ENCODE data around the gene MRPL52. TPM values are rescaled to one million over a fixed set of nuclear protein-coding genes. Genes with fewer than 3 reads are reported as not detected.

MRPL52 gene
- total and polyA plus RNA-seq, 2 of the 13 experiments (the other 11 are each of a cell fraction or from before 2014, with no cell fraction given), result 118 to 329 TPM

DNA sequence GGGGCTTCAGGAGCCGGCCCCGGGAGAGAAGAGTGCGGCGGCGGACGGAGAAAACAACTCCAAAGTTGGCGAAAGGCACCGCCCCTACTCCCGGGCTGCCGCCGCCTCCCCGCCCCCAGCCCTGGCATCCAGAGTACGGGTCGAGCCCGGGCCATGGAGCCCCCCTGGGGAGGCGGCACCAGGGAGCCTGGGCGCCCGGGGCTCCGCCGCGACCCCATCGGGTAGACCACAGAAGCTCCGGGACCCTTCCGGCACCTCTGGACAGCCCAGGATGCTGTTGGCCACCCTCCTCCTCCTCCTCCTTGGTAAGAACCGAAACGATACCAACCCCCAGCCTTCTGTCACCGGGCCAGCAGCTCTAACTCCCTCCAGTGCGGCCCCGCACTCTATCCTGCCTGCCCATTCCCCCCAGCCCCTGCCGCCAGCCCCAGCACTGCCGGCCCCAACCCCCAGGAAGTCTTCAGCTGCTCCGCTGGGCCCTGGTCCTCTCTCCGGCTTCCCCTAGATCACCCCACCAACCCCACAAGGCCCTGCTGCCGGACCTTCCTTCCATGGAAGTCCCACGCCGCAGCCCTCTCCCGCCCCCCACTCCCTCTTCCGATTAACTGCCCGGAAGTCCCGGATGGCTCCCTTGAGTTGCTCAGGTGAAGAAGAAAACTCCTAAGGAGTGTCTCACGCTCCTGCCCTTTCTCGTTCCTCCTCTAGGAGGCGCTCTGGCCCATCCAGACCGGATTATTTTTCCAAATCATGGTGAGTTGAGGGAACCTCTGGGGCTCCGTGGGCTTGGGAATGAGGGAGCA, 42.5 kb downstream of the MRPL52 start (continued):
- TF ChIP-seq, protein P1, sequence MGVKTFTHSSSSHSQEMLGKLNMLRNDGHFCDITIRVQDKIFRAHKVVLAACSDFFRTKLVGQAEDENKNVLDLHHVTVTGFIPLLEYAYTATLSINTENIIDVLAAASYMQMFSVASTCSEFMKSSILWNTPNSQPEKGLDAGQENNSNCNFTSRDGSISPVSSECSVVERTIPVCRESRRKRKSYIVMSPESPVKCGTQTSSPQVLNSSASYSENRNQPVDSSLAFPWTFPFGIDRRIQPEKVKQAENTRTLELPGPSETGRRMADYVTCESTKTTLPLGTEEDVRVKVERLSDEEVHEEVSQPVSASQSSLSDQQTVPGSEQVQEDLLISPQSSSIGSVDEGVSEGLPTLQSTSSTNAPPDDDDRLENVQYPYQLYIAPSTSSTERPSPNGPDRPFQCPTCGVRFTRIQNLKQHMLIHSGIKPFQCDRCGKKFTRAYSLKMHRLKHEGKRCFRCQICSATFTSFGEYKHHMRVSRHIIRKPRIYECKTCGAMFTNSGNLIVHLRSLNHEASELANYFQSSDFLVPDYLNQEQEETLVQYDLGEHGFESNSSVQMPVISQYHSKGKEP (CRISPR knock-in tag; IDR thresholded peaks at IDR 0.05), result 0 out of 2 replicates have a peak, but pooled peaks have one; percentile 3
- TF ChIP-seq ZBTB42 (CRISPR knock-in tag; IDR thresholded peaks at IDR 0.05), result peak; percentile 62
- TF ChIP-seq, protein P2, sequence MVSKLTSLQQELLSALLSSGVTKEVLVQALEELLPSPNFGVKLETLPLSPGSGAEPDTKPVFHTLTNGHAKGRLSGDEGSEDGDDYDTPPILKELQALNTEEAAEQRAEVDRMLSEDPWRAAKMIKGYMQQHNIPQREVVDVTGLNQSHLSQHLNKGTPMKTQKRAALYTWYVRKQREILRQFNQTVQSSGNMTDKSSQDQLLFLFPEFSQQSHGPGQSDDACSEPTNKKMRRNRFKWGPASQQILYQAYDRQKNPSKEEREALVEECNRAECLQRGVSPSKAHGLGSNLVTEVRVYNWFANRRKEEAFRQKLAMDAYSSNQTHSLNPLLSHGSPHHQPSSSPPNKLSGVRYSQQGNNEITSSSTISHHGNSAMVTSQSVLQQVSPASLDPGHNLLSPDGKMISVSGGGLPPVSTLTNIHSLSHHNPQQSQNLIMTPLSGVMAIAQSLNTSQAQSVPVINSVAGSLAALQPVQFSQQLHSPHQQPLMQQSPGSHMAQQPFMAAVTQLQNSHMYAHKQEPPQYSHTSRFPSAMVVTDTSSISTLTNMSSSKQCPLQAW (CRISPR knock-in tag; IDR thresholded peaks at IDR 0.05), result peak; percentile 68
- TF ChIP-seq, protein P3, sequence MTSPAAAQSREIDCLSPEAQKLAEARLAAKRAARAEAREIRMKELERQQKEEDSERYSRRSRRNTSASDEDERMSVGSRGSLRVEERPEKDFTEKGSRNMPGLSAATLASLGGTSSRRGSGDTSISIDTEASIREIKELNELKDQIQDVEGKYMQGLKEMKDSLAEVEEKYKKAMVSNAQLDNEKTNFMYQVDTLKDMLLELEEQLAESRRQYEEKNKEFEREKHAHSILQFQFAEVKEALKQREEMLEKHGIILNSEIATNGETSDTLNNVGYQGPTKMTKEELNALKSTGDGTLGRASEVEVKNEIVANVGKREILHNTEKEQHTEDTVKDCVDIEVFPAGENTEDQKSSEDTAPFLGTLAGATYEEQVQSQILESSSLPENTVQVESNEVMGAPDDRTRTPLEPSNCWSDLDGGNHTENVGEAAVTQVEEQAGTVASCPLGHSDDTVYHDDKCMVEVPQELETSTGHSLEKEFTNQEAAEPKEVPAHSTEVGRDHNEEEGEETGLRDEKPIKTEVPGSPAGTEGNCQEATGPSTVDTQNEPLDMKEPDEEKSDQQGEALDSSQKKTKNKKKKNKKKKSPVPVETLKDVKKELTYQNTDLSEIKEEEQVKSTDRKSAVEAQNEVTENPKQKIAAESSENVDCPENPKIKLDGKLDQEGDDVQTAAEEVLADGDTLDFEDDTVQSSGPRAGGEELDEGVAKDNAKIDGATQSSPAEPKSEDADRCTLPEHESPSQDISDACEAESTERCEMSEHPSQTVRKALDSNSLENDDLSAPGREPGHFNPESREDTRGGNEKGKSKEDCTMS (CRISPR knock-in tag; conservative IDR thresholded peaks at IDR 0.05), result 0 out of 2 replicates have a peak, but pooled peaks have one; percentile 79
- no peak for TF ChIP-seq SATB2 (CRISPR knock-in tag; IDR thresholded peaks at IDR 0.05)
- no peak for TF ChIP-seq ATF1 (CRISPR knock-in tag; IDR thresholded peaks at IDR 0.05)
- TF ChIP-seq HIC2 (CRISPR knock-in tag; IDR thresholded peaks at IDR 0.05; ENCODE audit: low read depth), result 0 out of 2 replicates have a peak, but pooled peaks have one; percentile 46
- TF ChIP-seq MAX (IDR thresholded peaks at IDR 0.05), result 0 out of 2 replicates have a peak, but pooled peaks have one; percentile 19
- peak; percentile 86 for TF ChIP-seq ZNF407 (CRISPR knock-in tag; IDR thresholded peaks at IDR 0.05; ENCODE audit: not compliant biosample characterization)

Measured in HepG2 (cell line).